Gastrocnemius medialis (tissue), 4 donors: Measurements from ENCODE around the gene CTIF.

Experiments used
- CTCF ChIP-seq, 5 experiments: fragments of 450-650 bp in 3 of 5; fragments of 200-600 bp in 2 of 5; sonication (generic) in 2 of 5; IDR thresholded peaks in 4 of 5; conservative IDR thresholded peaks in 1 of 5; 1 replicate in 4 of 5; 2 replicates in 1 of 5; pipeline ENCODE4 v1.5.1; 2016 to 2019; ENCODE audit warnings: antibody characterized with exemption in 5 of 5, mild to moderate bottlenecking in 3 of 5, moderate library complexity in 3 of 5
- POLR2A ChIP-seq, 2 donors: fragments of 450-650 bp; IDR thresholded peaks; one replicate each; pipeline ENCODE4 v1.6.1; 2017; ENCODE audit warnings: antibody characterized with exemption in 2 of 2, mild to moderate bottlenecking in 2 of 2, moderate library complexity in 2 of 2

GRCh38 chr18:48888773-48889080, 349.9 kb downstream of the CTIF start:
- TF ChIP-seq CTCF (IDR thresholded peaks at IDR 0.05 in 4 of 5, conservative IDR thresholded peaks at IDR 0.05 in 1 of 5) (no peak), POLR2A (IDR thresholded peaks at IDR 0.05) (no peak)
